Measurements from ENCODE around the gene PRIM2.
"Not testable (repeated sequence)": the region's sequence is repeated elsewhere in the genome, so short reads cannot be mapped to it uniquely, and the experiment has no call there.

The PRIM2 gene

GRCh38 chr6:57306273-57306672 is 11.2 kb upstream of the PRIM2 start:
- H3K4me3 ChIP-seq (ENCODE audit: low read depth, low read length) = no peak overlapping the region
- DNase-seq (ENCODE audit: low read depth) = no peak

- no peak for DNase-seq (ENCODE audit: low read depth)
These were observed 9.6 kb upstream of the PRIM2 start for GRCh38 chr6:57307850-57308249.

GRCh38 chr6:57308755-57309154 is 8.7 kb upstream of the PRIM2 start:
- not testable (repeated sequence) for DNase-seq (ENCODE audit: low read depth); H3K4me3 ChIP-seq (ENCODE audit: low read depth, low read length)

More at GRCh38 chr6:57307850-57308249, 9.6 kb upstream of the PRIM2 start:
- H3K4me3 ChIP-seq (ENCODE audit: low read depth, low read length) = no peak overlapping the region

- not testable (repeated sequence) for H3K4me3 ChIP-seq (ENCODE audit: low read depth, low read length); DNase-seq (ENCODE audit: low read depth)
These were observed 7.2 kb upstream of the PRIM2 start for GRCh38 chr6:57310095-57310816.

- no peak for DNase-seq (ENCODE audit: low read depth)
- H3K4me3 ChIP-seq (ENCODE audit: low read depth, low read length) = no peak overlapping the region
These were observed 6.6 kb upstream of the PRIM2 start for GRCh38 chr6:57310817-57311157.

- not testable (repeated sequence) for DNase-seq (ENCODE audit: low read depth); H3K4me3 ChIP-seq (ENCODE audit: low read depth, low read length)
These were observed 6.0 kb upstream of the PRIM2 start for GRCh38 chr6:57311300-57312003.

GRCh38 chr6:57312004-57312345 is 5.5 kb upstream of the PRIM2 start:
- DNase-seq (ENCODE audit: low read depth) = no peak
- H3K4me3 ChIP-seq (ENCODE audit: low read depth, low read length) = no peak overlapping the region

- DNase-seq (ENCODE audit: low read depth) = no peak
- H3K4me3 ChIP-seq (ENCODE audit: low read depth, low read length) = no peak overlapping the region
These were observed 4.4 kb upstream of the PRIM2 start for GRCh38 chr6:57313009-57313408.

- DNase-seq (ENCODE audit: low read depth) = peak; percentile 95
- no peak overlapping the region for H3K4me3 ChIP-seq (ENCODE audit: low read depth, low read length)
These were observed 3.5 kb upstream of the PRIM2 start for GRCh38 chr6:57313711-57314471.

- no peak overlapping the region for H3K4me3 ChIP-seq (ENCODE audit: low read depth, low read length)
- DNase-seq (ENCODE audit: low read depth) = no peak
These were observed 2.3 kb upstream of the PRIM2 start for GRCh38 chr6:57315111-57315510.

GRCh38 chr6:57315851-57316250 is 1.6 kb upstream of the PRIM2 start:
- no peak overlapping the region for H3K4me3 ChIP-seq (ENCODE audit: low read depth, low read length)
- no peak for DNase-seq (ENCODE audit: low read depth)

- H3K4me3 ChIP-seq (ENCODE audit: low read depth, low read length) = peak overlapping the region; percentile 70
- peak; percentile 68 for DNase-seq (ENCODE audit: low read depth)
These were observed 810 bp upstream of the PRIM2 start for GRCh38 chr6:57316581-57317059.

- H3K4me3 ChIP-seq (ENCODE audit: low read depth, low read length) = no peak overlapping the region
- DNase-seq (ENCODE audit: low read depth) = no peak
These were observed 7.1 kb downstream of the PRIM2 start for GRCh38 chr6:57324538-57324937.

GRCh38 chr6:57327311-57327710 is 9.9 kb downstream of the PRIM2 start:
- H3K4me3 ChIP-seq (ENCODE audit: low read depth, low read length) = no peak overlapping the region
- no peak for DNase-seq (ENCODE audit: low read depth)

GRCh38 chr6:57328074-57328473 is 10.6 kb downstream of the PRIM2 start:
- DNase-seq (ENCODE audit: low read depth) = no peak
- no peak overlapping the region for H3K4me3 ChIP-seq (ENCODE audit: low read depth, low read length)

- no peak overlapping the region for H3K4me3 ChIP-seq (ENCODE audit: low read depth, low read length)
- no peak for DNase-seq (ENCODE audit: low read depth)
These were observed 12.5 kb downstream of the PRIM2 start for GRCh38 chr6:57329933-57330332.

- no peak for DNase-seq (ENCODE audit: low read depth)
- no peak overlapping the region for H3K4me3 ChIP-seq (ENCODE audit: low read depth, low read length)
These were observed 24.8 kb downstream of the PRIM2 start for GRCh38 chr6:57342148-57342669.

GRCh38 chr6:57343342-57343741 is 25.9 kb downstream of the PRIM2 start:
- not testable (repeated sequence) for DNase-seq (ENCODE audit: low read depth); H3K4me3 ChIP-seq (ENCODE audit: low read depth, low read length)

GRCh38 chr6:57346715-57347114 is 29.3 kb downstream of the PRIM2 start:
- DNase-seq (ENCODE audit: low read depth) = not testable (repeated sequence)

GRCh38 chr6:57347597-57347996 is 30.2 kb downstream of the PRIM2 start:
- not testable (repeated sequence) for DNase-seq (ENCODE audit: low read depth)

More at GRCh38 chr6:57346715-57347114, 29.3 kb downstream of the PRIM2 start:
- not testable (repeated sequence) for H3K4me3 ChIP-seq (ENCODE audit: low read depth, low read length)

More at GRCh38 chr6:57347597-57347996, 30.2 kb downstream of the PRIM2 start:
- H3K4me3 ChIP-seq (ENCODE audit: low read depth, low read length) = not testable (repeated sequence)

All from skeletal muscle cell (primary cell).